ENCODE results near the gene HEATR5A. TPM values are rescaled to one million over a fixed set of nuclear protein-coding genes. Genes with fewer than 3 reads are reported as not detected.

HEATR5A gene
- polyA plus RNA-seq, 2 of the 4 experiments (the other 2 are of a cell fraction) = 29.5 to 49.5 TPM

- Histone ChIP-seq H3K27ac (no peak overlapping the region), H3K4me3 (no peak overlapping the region), H3K4me2 (no peak overlapping the region), H3K9me3 (no peaks in the 10 kb centered on the region), H3K4me1 (peaks cover 16% of the 10 kb centered on the region; the same call in 2 of the 3 replicates)
- ATAC-seq (no peak), FAIRE-seq (no peak), DNase-seq (ENCODE audit: low read depth in 1 of 2, low spot score in 1 of 2) (no peak)
- POLR2A ChIA-PET = no interaction called here
- 56% methylated on average over 3 of the region's 3 CpGs for WGBS (ENCODE audit: missing lambda C conversion rate)
- no peak for TF ChIP-seq MYC (IDR thresholded peaks at IDR 0.05; ENCODE audit: borderline replicate concordance, low read length)
- TF ChIP-seq NR3C1 (IDR thresholded peaks at IDR 0.05) = no peak
- no peak for TF ChIP-seq JUNB (IDR thresholded peaks at IDR 0.05)
- TF ChIP-seq ZC3H11A (IDR thresholded peaks at IDR 0.05) = no peak
- no peak for TF ChIP-seq BHLHE40 (IDR thresholded peaks at IDR 0.05; ENCODE audit: low read depth, low read length)
- TF ChIP-seq GATA3 (IDR thresholded peaks at IDR 0.05; ENCODE audit: borderline replicate concordance) = no peak
- no peak for TF ChIP-seq TFCP2L1 (CRISPR knock-in tag; IDR thresholded peaks at IDR 0.05)
- TF ChIP-seq FOSL2 (IDR thresholded peaks at IDR 0.05) = no peak
- no peak for TF ChIP-seq FOSL2 (CRISPR knock-in tag; IDR thresholded peaks at IDR 0.05)
- no peak for TF ChIP-seq FOXS1 (CRISPR knock-in tag; IDR thresholded peaks at IDR 0.05)
- no peak for TF ChIP-seq NFE2L2 (conservative IDR thresholded peaks at IDR 0.05; ENCODE audit: low read length)
- TF ChIP-seq, protein P1, sequence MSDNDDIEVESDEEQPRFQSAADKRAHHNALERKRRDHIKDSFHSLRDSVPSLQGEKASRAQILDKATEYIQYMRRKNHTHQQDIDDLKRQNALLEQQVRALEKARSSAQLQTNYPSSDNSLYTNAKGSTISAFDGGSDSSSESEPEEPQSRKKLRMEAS (IDR thresholded peaks at IDR 0.05) = no peak
- TF ChIP-seq CBX8 (IDR thresholded peaks at IDR 0.05) = no peak
- no peak for TF ChIP-seq E2F6 (IDR thresholded peaks at IDR 0.05; ENCODE audit: borderline replicate concordance, low read depth)
- no peak for TF ChIP-seq RCOR1 (IDR thresholded peaks at IDR 0.05; ENCODE audit: low read depth, low read length)
- no peak for TF ChIP-seq HEYL (CRISPR knock-in tag; IDR thresholded peaks at IDR 0.05)
- TF ChIP-seq HOXB5 (CRISPR knock-in tag; IDR thresholded peaks at IDR 0.05) = no peak
- CTCF ChIA-PET = interaction anchor here (1.0 to 1.8 kb wide), 2 partner anchors 11 to 192 kb away, joined by 3 to 8 read pairs; no protein-coding TSS in a partner anchor
Measured at GRCh38 chr14:31357279-31357678, 63.1 kb downstream of the HEATR5A start.

DNA sequence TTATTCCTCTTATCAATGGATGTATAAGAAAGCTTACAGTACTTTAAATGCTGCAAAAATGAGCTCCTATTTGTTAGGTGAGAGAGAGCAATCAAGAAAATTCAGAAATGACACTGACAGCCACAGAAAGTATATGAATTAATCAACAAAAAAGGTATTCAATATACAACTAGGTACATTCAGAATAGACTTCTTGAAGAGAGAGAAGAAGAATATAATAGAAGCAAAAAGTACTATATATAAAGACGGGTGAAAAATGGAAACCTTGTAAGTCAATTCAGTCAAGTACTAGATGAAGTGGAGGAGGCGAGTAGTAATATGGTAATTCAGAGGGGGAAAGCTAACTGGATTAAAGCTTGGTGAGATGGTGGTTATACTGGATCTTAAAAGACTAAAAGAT, 74.3 kb downstream of the HEATR5A start:
- H3K27ac ChIP-seq = no peak overlapping the region
- 91% methylated on average over 2 of the region's 2 CpGs for WGBS (ENCODE audit: missing lambda C conversion rate)
- DNase-seq (ENCODE audit: low read depth in 1 of 2, low spot score in 1 of 2) (no peak), FAIRE-seq (no peak), ATAC-seq (no peak)
- ChIA-PET CTCF (interaction anchor here (0.7 to 2.2 kb wide), 3 partner anchors 11 to 120 kb away, joined by 3 to 8 read pairs (median 3); no protein-coding TSS in a partner anchor), POLR2A (no interaction called here)
- H3K4me2 ChIP-seq = no peak overlapping the region
- no peak for TF ChIP-seq CHD2 (IDR thresholded peaks at IDR 0.05; ENCODE audit: low read length, partially characterized antibody)
- TF ChIP-seq RFX5 (IDR thresholded peaks at IDR 0.05) = no peak
- TF ChIP-seq CBX2 (IDR thresholded peaks at IDR 0.05; ENCODE audit: borderline replicate concordance, low read depth) = no peak
- TF ChIP-seq FOXS1 (CRISPR knock-in tag; IDR thresholded peaks at IDR 0.05) = no peak
- TF ChIP-seq JUNB (IDR thresholded peaks at IDR 0.05) = no peak
- no peak for TF ChIP-seq HEYL (CRISPR knock-in tag; IDR thresholded peaks at IDR 0.05)
- TF ChIP-seq BCL3 (IDR thresholded peaks at IDR 0.05) = no peak
- TF ChIP-seq POLR2A (IDR thresholded peaks at IDR 0.05; ENCODE audit: low read length) = no peak
- no peak for TF ChIP-seq HES2 (IDR thresholded peaks at IDR 0.05)
- no peak for TF ChIP-seq SMC3 (IDR thresholded peaks at IDR 0.05)
- TF ChIP-seq EP300 (IDR thresholded peaks at IDR 0.05) = no peak
- no peak for TF ChIP-seq ZSCAN20 (CRISPR knock-in tag; IDR thresholded peaks at IDR 0.05)
- TF ChIP-seq HDAC2 (IDR thresholded peaks at IDR 0.05) = no peak
- H3K9me3 ChIP-seq = no peaks in the 10 kb centered on the region
- H3K4me3 ChIP-seq = no peak overlapping the region
- H3K4me1 ChIP-seq = no peaks in the 10 kb centered on the region; the same call in 2 of the 3 replicates

DNA sequence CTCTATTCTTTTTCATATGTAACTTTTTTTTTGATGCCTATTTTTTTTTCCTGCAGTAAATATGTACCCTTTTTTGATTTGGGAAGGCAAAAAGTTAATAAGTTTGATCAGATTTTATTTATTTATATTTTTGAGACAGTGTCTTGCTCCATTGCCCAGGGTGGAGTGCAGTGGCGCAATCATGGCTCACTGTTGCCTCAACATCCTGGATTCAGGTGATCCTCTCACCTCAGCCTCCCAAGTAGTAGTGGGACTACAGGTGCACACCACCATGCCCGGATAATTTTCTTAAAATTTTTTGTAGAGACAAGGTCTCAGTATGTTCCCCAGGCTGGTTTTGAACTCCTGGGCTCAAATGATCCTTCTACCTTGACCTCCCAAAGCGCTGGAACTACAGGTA, 79.1 kb downstream of the HEATR5A start:
- H3K4me3 ChIP-seq = no peak overlapping the region
- POLR2A ChIA-PET = no interaction called here
- TF ChIP-seq CTCF (IDR thresholded peaks at IDR 0.05) (no peak), NR3C1 (IDR thresholded peaks at IDR 0.05) (no peak), CEBPB (IDR thresholded peaks at IDR 0.05) (peak; percentile 17 to 36; a peak in 2 of 4 replicates), E2F6 (IDR thresholded peaks at IDR 0.05; ENCODE audit: borderline replicate concordance, low read depth) (no peak)
- peaks cover 7% of the 10 kb centered on the region; the same call in 2 of the 3 replicates for H3K4me1 ChIP-seq
- no peak for FAIRE-seq
- no peak overlapping the region for H3K27ac ChIP-seq
- H3K4me2 ChIP-seq = no peak overlapping the region
- no peaks in the 10 kb centered on the region for H3K9me3 ChIP-seq
- CTCF ChIA-PET = interaction anchor here (1.4 kb wide), 1 partner anchor 133 kb away, joined by 6 read pairs; the partner anchor contains the start of gene HECTD1
- 97% methylated on average over 3 of the region's 3 CpGs for WGBS (ENCODE audit: missing lambda C conversion rate)
- DNase-seq (ENCODE audit: low read depth in 1 of 2, low spot score in 1 of 2) = no peak
- no peak for ATAC-seq
